HCT116 (cell line): ENCODE data around the gene KDM4E. TPM values are rescaled to one million over a fixed set of nuclear protein-coding genes. Genes with fewer than 3 reads are reported as not detected.

Experiments
- ATAC-seq: fragments of 200-7000 bp; cut with Tn5 transposase; 2 replicates; pipeline ENCODE4 v1.9.1; 2020; ENCODE audit warnings: mild to moderate bottlenecking, moderate library complexity
- BruUV-seq: library from RNA; stranded (reverse); fragments of 400-500 nt; replicated peaks from 2 replicates; lab custom pipeline; 2021; lab: Mats Ljungman, UMichigan
- CTCF ChIA-PET: fragments of 300-600 bp; sonication (Branson Sonifier 250); formaldehyde crosslinking; loops from one replicate; lab custom pipeline; 2021; ENCODE audit warnings: antibody characterized with exemption; lab: Charles Lee
- POLR2A ChIA-PET: fragments of 300-600, 350-600 bp; sonication (Branson Sonifier 250); formaldehyde crosslinking; loops from one replicate; lab custom pipeline; 2021; ENCODE audit warnings: antibody characterized with exemption; lab: Charles Lee
- RAD21 ChIA-PET, 2 experiments: fragments of 300-600 bp; sonication (Branson Sonifier 250); formaldehyde crosslinking; loops; one replicate each; lab custom pipeline; 2023; ENCODE audit warnings: low total read pairs in 2 of 2; ENCODE audit not compliant: uncharacterized antibody in 2 of 2, unreplicated experiment in 2 of 2, low non-redundant PET in 1 of 2; lab: Charles Lee
- DNase-seq: peaks from one replicate; pipeline ENCODE4 v3.0.0-alpha.2; 2010; ENCODE audit warnings: low read depth, low spot score
- H2AFZ ChIP-seq: fragments of 200-600 bp; shearing (Covaris generic), sonication (generic); 2 replicates; pipeline ENCODE4 v1.6.1; 2017; ENCODE audit warnings: low read depth, mixed run types, mixed read lengths, antibody characterized with exemption, low read length; ENCODE audit not compliant: poor library complexity, severe bottlenecking
- H3K27ac ChIP-seq: 2 replicates; pipeline ENCODE4 v1.5.1; 2012; ENCODE audit warnings: low read depth, low read length
- H3K27me3 ChIP-seq: fragments of 200-600 bp; sonication (generic); 2 replicates; pipeline ENCODE4 v1.6.1; 2016; ENCODE audit warnings: mixed run types, low read length, mixed read lengths; ENCODE audit not compliant: insufficient read depth
- H3K36me3 ChIP-seq, 2 experiments: fragments of 200-500 bp in 1 of 2; fragments of 200-600 bp in 1 of 2; sonication (Bioruptor generic) in 1 of 2; sonication (generic) in 1 of 2; 2 replicates each; pipeline versions ENCODE4 v1.5.1 to v1.6.1; 2014 to 2016; ENCODE audit warnings: low read length in 2 of 2, inconsistent platforms in 1 of 2, mixed read lengths in 1 of 2, mixed run types in 1 of 2; ENCODE audit not compliant: insufficient read depth in 2 of 2, control insufficient read depth in 1 of 2
- H3K4me1 ChIP-seq, 2 experiments: fragments of 200-600 bp in 1 of 2; sonication (generic) in 1 of 2; 2 replicates each; pipeline versions ENCODE4 v1.5.1 to v1.6.1; 2012 to 2017; ENCODE audit warnings: low read length in 2 of 2, inconsistent platforms in 1 of 2, mild to moderate bottlenecking in 1 of 2, mixed read lengths in 1 of 2, mixed run types in 1 of 2, moderate library complexity in 1 of 2; ENCODE audit not compliant: insufficient read depth in 2 of 2, control insufficient read depth in 1 of 2
- H3K4me2 ChIP-seq: fragments of 200-600 bp; sonication (generic); 2 replicates; pipeline ENCODE4 v1.6.1; 2017; ENCODE audit warnings: mixed run types, low read length, mixed read lengths
- H3K4me3 ChIP-seq, 2 experiments: fragments of 200-600 bp in 1 of 2; sonication (generic) in 1 of 2; replicated peaks in 1 of 2; 2 replicates each; pipeline ENCODE4 v1.5.1; 2011 to 2016; ENCODE audit warnings: low read length in 2 of 2, control low read depth in 1 of 2, low read depth in 1 of 2, mild to moderate bottlenecking in 1 of 2, mixed read lengths in 1 of 2, mixed run types in 1 of 2
- H3K79me2 ChIP-seq: fragments of 200-600 bp; sonication (generic); 2 replicates; pipeline ENCODE4 v1.6.1; 2017; ENCODE audit warnings: mild to moderate bottlenecking, mixed run types, low read length, moderate library complexity, mixed read lengths; ENCODE audit not compliant: insufficient read depth
- H3K9ac ChIP-seq: fragments of 200-600 bp; sonication (generic); 2 replicates; pipeline ENCODE4 v1.6.1; 2016; ENCODE audit warnings: low read length, mixed read lengths
- H3K9me2 ChIP-seq: fragments of 200-600 bp; sonication (generic), shearing (Covaris generic); 2 replicates; pipeline ENCODE4 v1.6.1; 2017; ENCODE audit warnings: mixed run types, mild to moderate bottlenecking, moderate library complexity; ENCODE audit not compliant: insufficient read depth
- H3K9me3 ChIP-seq, 2 experiments: fragments of 200-500 bp in 1 of 2; fragments of 200-600 bp in 1 of 2; sonication (Bioruptor generic) in 1 of 2; sonication (generic) in 1 of 2; 2 replicates each; pipeline ENCODE4 v1.6.1; 2014 to 2017; ENCODE audit warnings: low read length in 2 of 2, mixed read lengths in 2 of 2, inconsistent platforms in 1 of 2, low read depth in 1 of 2, mild to moderate bottlenecking in 1 of 2, mixed run types in 1 of 2, moderate library complexity in 1 of 2; ENCODE audit not compliant: control insufficient read depth in 1 of 2, insufficient read depth in 1 of 2
- H4K20me1 ChIP-seq: fragments of 200-600 bp; sonication (generic), shearing (Covaris generic); 2 replicates; pipeline ENCODE4 v1.6.1; 2017; ENCODE audit warnings: mixed run types, mild to moderate bottlenecking, moderate library complexity; ENCODE audit not compliant: insufficient read depth
- CBX3 ChIP-seq: IDR thresholded peaks from 2 replicates; pipeline ENCODE4 v1.6.1; 2012; ENCODE audit warnings: low read depth
- CEBPB ChIP-seq: IDR thresholded peaks from 2 replicates; pipeline ENCODE4 v1.6.1; 2012; ENCODE audit warnings: low read depth
- ELF1 ChIP-seq: IDR thresholded peaks from 2 replicates; pipeline ENCODE4 v1.6.1; 2012; ENCODE audit warnings: low read depth, borderline replicate concordance
- EZH2phosphoT487 ChIP-seq: fragments of 200-600 bp; IDR thresholded peaks from 2 replicates; pipeline ENCODE4 v1.6.1; 2018; ENCODE audit warnings: antibody characterized with exemption, borderline replicate concordance
- POLR2A ChIP-seq: IDR thresholded peaks from 2 replicates; pipeline ENCODE4 v1.7.0; 2011; ENCODE audit warnings: borderline replicate concordance; ENCODE audit not compliant: insufficient read depth, insufficient read length; ENCODE audit errors: extremely low read depth
- POLR2AphosphoS5 ChIP-seq: IDR thresholded peaks from 2 replicates; pipeline ENCODE4 v1.6.1; 2011; ENCODE audit warnings: mild to moderate bottlenecking, low read depth, low read length, moderate library complexity
- TCF7L2 ChIP-seq: IDR thresholded peaks from 2 replicates; pipeline ENCODE4 v1.7.0; 2011; ENCODE audit warnings: borderline replicate concordance, inconsistent platforms; ENCODE audit not compliant: insufficient read depth, insufficient read length; ENCODE audit errors: extremely low read depth
- intact Hi-C: fragments of 100-400 bp; cut with micrococcal nuclease; formaldehyde crosslinking; loops from 2 replicates; pipeline ENCODE4 v1.10.0; 2022
- total RNA-seq: library from RNA; stranded (reverse); gene quantifications from one replicate; pipeline ENCODE4 v1.2.1, GENCODE V29; 2021; ENCODE audit not compliant: unreplicated experiment
- TF ChIP-seq, protein P1 (sequence below), 3 experiments: fragments of 200-600 bp in 1 of 3; sonication (generic) in 1 of 3; IDR thresholded peaks in 2 of 3; conservative IDR thresholded peaks in 1 of 3; 2 replicates each; pipeline ENCODE4 v1.5.1; 2012 to 2017; ENCODE audit warnings: low read depth in 2 of 3, low read length in 2 of 3, antibody characterized with exemption in 1 of 3, borderline replicate concordance in 1 of 3, control low read depth in 1 of 3, mild to moderate bottlenecking in 1 of 3, mixed read lengths in 1 of 3, mixed run types in 1 of 3, moderate library complexity in 1 of 3; ENCODE audit not compliant: insufficient read depth in 1 of 3

The KDM4E gene
- total RNA-seq, 1 experiment from 2014 or later, result not detected

GRCh38 chr11:95054356-95054755 lies 29.3 kb downstream of the KDM4E start:
- CTCF ChIA-PET, result no interaction called here
- no peaks in the 10 kb centered on the region for H3K36me3 ChIP-seq
- H3K9ac ChIP-seq, result no peak overlapping the region
- POLR2A ChIA-PET, result no interaction called here
- RAD21 ChIA-PET, result no interaction called here
- TF ChIP-seq, protein P1, sequence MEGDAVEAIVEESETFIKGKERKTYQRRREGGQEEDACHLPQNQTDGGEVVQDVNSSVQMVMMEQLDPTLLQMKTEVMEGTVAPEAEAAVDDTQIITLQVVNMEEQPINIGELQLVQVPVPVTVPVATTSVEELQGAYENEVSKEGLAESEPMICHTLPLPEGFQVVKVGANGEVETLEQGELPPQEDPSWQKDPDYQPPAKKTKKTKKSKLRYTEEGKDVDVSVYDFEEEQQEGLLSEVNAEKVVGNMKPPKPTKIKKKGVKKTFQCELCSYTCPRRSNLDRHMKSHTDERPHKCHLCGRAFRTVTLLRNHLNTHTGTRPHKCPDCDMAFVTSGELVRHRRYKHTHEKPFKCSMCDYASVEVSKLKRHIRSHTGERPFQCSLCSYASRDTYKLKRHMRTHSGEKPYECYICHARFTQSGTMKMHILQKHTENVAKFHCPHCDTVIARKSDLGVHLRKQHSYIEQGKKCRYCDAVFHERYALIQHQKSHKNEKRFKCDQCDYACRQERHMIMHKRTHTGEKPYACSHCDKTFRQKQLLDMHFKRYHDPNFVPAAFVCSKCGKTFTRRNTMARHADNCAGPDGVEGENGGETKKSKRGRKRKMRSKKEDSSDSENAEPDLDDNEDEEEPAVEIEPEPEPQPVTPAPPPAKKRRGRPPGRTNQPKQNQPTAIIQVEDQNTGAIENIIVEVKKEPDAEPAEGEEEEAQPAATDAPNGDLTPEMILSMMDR (IDR thresholded peaks at IDR 0.05 in 2 of 3, conservative IDR thresholded peaks at IDR 0.05 in 1 of 3; ENCODE audit: borderline replicate concordance in 1 of 3, insufficient read depth in 1 of 3, low read depth in 2 of 3, low read length in 2 of 3), result no peak
- TF ChIP-seq EZH2phosphoT487, result no peak
- TF ChIP-seq TCF7L2, result no peak
- no peak for TF ChIP-seq CBX3
- no peak for TF ChIP-seq POLR2AphosphoS5
- TF ChIP-seq POLR2A, result no peak
- no peaks in the 10 kb centered on the region for H3K9me3 ChIP-seq
- H4K20me1 ChIP-seq, result no peaks in the 10 kb centered on the region
- no peaks in the 10 kb centered on the region for H3K4me1 ChIP-seq
- no peak overlapping the region for H3K4me3 ChIP-seq
- no peaks in the 10 kb centered on the region for H3K27me3 ChIP-seq
- H3K79me2 ChIP-seq, result no peaks in the 10 kb centered on the region
- intact Hi-C loops, result no loop called here
- no peak overlapping the region for H2AFZ ChIP-seq
- H3K4me2 ChIP-seq, result no peak overlapping the region
- H3K27ac ChIP-seq, result no peak overlapping the region
- DNase-seq, result no peak
- ATAC-seq, result no peak
- BruUV-seq, result no TSS peak
- no peaks in the 10 kb centered on the region for H3K9me2 ChIP-seq

DNA sequence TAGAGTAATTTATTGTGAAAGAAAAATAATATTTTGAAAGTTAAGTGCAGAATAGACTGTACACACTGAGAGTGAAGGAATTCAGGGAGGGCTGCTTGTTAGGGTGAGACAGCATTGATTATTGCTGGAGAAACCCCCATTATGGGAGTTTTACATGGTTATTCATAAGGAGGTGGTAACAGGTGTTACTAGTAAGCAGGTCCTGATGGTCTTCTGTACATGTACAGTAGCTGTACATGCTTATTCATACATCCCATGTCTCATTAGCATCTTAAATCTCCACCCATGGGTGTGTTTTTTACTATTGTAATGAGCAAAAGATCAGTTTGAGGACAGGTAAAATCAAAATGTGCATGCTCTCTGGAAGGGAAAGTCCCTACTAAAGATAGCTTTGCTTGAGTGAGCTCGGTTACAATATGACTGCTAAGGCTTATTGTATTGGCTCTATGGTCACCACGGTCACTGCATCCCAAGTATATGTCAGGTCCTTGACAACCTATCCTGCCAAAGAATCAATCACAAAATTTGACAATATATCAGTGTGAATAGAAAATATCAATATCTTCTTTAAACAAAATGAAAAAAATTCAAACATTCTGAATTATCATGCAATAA lies 30.3 kb downstream of the KDM4E start:
- ChIA-PET RAD21 (no interaction called here), CTCF (no interaction called here), POLR2A (interaction anchor here (0.9 to 1.1 kb wide), 2 partner anchors 11 kb away, joined by 3 read pairs; partner anchors contain the start of gene SRSF8)
- BruUV-seq, result no TSS peak
- H3K27ac ChIP-seq, result no peak overlapping the region
- DNase-seq, result no peak
- no peak overlapping the region for H3K4me2 ChIP-seq
- H3K4me3 ChIP-seq, result no peak overlapping the region
- H3K9me2 ChIP-seq, result no peaks in the 10 kb centered on the region
- no peak overlapping the region for H3K9ac ChIP-seq
- H3K9me3 ChIP-seq, result no peaks in the 10 kb centered on the region
- no peaks in the 10 kb centered on the region for H4K20me1 ChIP-seq
- no peaks in the 10 kb centered on the region for H3K27me3 ChIP-seq
- no peaks in the 10 kb centered on the region for H3K36me3 ChIP-seq
- intact Hi-C loops, result no loop called here
- ATAC-seq, result no peak
- H3K4me1 ChIP-seq, result no peaks in the 10 kb centered on the region
- H3K79me2 ChIP-seq, result no peaks in the 10 kb centered on the region
- H2AFZ ChIP-seq, result no peak overlapping the region
- TF ChIP-seq CEBPB (no peak), ELF1 (0 out of 2 replicates have a peak, but pooled peaks have one; percentile 9)
